Thyroid gland (tissue), 4 donors: ENCODE measurements around the gene CAV3. TPM values are rescaled to one million over a fixed set of nuclear protein-coding genes. Genes with fewer than 3 reads are reported as not detected.

Source experiments
- DNase-seq, 2 donors: peaks; one replicate each; pipeline ENCODE4 v3.0.0-alpha.2; 2019
- H3K27ac ChIP-seq, 3 donors: fragments of 200-600 bp; sonication (generic); 1 replicate in 2 of 3; 2 replicates in 1 of 3; pipeline ENCODE4 v1.5.1; 2016 to 2019; ENCODE audit warnings: mild to moderate bottlenecking in 1 of 3, moderate library complexity in 1 of 3
- H3K27me3 ChIP-seq: fragments of 200-600 bp; sonication (generic); one replicate; pipeline ENCODE4 v1.5.1; 2019
- H3K36me3 ChIP-seq, 2 donors: fragments of 200-600 bp; sonication (generic); one replicate each; pipeline ENCODE4 v1.5.1; 2016 to 2019
- H3K4me1 ChIP-seq, 2 donors: fragments of 200-600 bp; sonication (generic); one replicate each; pipeline ENCODE4 v1.5.1; 2017 to 2019
- H3K4me3 ChIP-seq, 3 donors: fragments of 200-600 bp; sonication (generic); replicated peaks in 1 of 3; 1 replicate in 2 of 3; 2 replicates in 1 of 3; pipeline ENCODE4 v1.5.1; 2016; ENCODE audit warnings: mild to moderate bottlenecking in 1 of 3
- H3K9me3 ChIP-seq: fragments of 200-600 bp; sonication (generic); one replicate; pipeline ENCODE4 v1.5.1; 2017
- POLR2A ChIP-seq, 2 donors: fragments of 450-650 bp; IDR thresholded peaks; one replicate each; pipeline ENCODE4 v1.6.1; 2017; ENCODE audit warnings: antibody characterized with exemption in 2 of 2, mild to moderate bottlenecking in 2 of 2, moderate library complexity in 1 of 2
- WGBS, 2 donors: methylation state at CpG; one replicate each; pipeline ENCODE4 v1.1.5; 2017; 5-methylcytosine and 5-hydroxymethylcytosine counted together
- intact Hi-C: fragments of 100-400 bp; cut with DNase I; formaldehyde crosslinking; loops from one replicate; pipeline ENCODE4 v1.15.1; 2023
- total RNA-seq, 4 donors: library from RNA; depleted of rRNA; stranded (reverse); fragments of >200 nt; gene quantifications; one replicate each; pipeline ENCODE4 v1.2.3, GENCODE V29; 2016
- TF ChIP-seq, protein P1 (sequence below), 6 experiments: fragments of 200-600 bp in 3 of 6; fragments of 450-650 bp in 3 of 6; sonication (generic) in 3 of 6; IDR thresholded peaks; one replicate each; pipeline ENCODE4 v1.5.1; 2016 to 2019; ENCODE audit warnings: antibody characterized with exemption in 6 of 6, mild to moderate bottlenecking in 2 of 6, inconsistent platforms in 1 of 6, moderate library complexity in 1 of 6

CAV3 gene
- total RNA-seq, 4 donors from 2014 or later, result not detected

DNA sequence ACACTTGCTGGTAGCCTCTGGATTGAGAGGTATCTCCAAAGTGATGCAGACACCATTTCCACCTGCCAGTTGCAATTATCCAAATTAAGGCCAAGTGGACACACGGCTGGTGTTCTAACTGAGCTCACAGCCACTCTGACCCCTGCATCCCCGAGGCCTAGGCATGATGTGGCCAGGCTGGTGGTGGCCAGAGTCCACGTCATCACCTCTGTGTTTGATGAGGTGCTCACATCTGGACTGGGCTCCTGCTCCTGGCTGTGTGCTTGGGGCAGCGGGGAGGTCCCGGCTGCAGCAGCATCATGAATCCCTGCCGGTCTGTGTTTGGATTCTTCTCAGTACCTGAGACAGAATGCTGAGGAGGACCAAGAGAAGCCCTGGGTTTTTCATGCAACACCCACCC is 30.9 kb downstream of the CAV3 start:
- Histone ChIP-seq H3K4me3 (no peak overlapping the region), H3K9me3 (no peaks in the 10 kb centered on the region), H3K27ac (no peak overlapping the region), H3K27me3 (peaks cover 12% of the 10 kb centered on the region), H3K4me1 (peaks cover 5 to 22% of the 10 kb centered on the region in 2 donors), H3K36me3 (no peaks in the 10 kb centered on the region)
- DNase-seq, result no peak
- 87 to 95% methylated on average over 6 of the region's 6 CpGs for WGBS, 2 donors
- intact Hi-C loops, result no loop called here
- TF ChIP-seq, protein P1, sequence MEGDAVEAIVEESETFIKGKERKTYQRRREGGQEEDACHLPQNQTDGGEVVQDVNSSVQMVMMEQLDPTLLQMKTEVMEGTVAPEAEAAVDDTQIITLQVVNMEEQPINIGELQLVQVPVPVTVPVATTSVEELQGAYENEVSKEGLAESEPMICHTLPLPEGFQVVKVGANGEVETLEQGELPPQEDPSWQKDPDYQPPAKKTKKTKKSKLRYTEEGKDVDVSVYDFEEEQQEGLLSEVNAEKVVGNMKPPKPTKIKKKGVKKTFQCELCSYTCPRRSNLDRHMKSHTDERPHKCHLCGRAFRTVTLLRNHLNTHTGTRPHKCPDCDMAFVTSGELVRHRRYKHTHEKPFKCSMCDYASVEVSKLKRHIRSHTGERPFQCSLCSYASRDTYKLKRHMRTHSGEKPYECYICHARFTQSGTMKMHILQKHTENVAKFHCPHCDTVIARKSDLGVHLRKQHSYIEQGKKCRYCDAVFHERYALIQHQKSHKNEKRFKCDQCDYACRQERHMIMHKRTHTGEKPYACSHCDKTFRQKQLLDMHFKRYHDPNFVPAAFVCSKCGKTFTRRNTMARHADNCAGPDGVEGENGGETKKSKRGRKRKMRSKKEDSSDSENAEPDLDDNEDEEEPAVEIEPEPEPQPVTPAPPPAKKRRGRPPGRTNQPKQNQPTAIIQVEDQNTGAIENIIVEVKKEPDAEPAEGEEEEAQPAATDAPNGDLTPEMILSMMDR (IDR thresholded peaks at IDR 0.05), result no peak
- TF ChIP-seq POLR2A (IDR thresholded peaks at IDR 0.05), result no peak

DNA sequence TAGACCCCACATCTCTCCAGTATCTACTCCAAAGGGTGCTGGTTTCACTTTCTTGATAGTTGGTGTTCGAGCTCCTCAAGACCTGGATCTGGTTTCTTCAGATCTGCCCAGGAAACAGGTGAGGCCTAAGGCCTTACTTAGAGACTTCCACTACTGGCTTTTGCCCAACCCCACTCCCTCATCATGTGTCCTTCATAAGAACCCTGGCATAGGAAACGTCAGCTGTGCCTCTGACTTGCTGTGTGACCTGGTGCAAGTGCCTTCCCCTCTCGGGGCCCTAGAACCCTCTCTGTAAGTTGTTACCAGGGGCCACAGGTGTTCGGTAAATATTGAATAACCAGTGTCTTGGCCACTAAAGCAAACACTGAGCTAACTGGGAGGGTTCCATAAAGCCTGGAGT is 31.9 kb downstream of the CAV3 start:
- WGBS, 2 donors, result 74 to 82% methylated on average over 4 of the region's 4 CpGs
- TF ChIP-seq, protein P1 (IDR thresholded peaks at IDR 0.05), result no peak
- no peak for TF ChIP-seq POLR2A (IDR thresholded peaks at IDR 0.05)
- Histone ChIP-seq H3K4me3 (no peak overlapping the region), H3K4me1 (peaks cover 5 to 23% of the 10 kb centered on the region in 2 donors), H3K27ac (no peak overlapping the region), H3K9me3 (no peaks in the 10 kb centered on the region), H3K27me3 (peaks cover 14% of the 10 kb centered on the region), H3K36me3 (no peaks in the 10 kb centered on the region)
- intact Hi-C loops, result no loop called here
- DNase-seq, result no peak

- intact Hi-C loops, result no loop called here
- H3K27ac ChIP-seq, result no peak overlapping the region
- WGBS, 2 donors, result 88 to 91% methylated on average over 2 of the region's 2 CpGs
Observed at GRCh38 chr3:8766148-8766547, 32.5 kb downstream of the CAV3 start.

GRCh38 chr3:8767256-8767666 is 33.7 kb downstream of the CAV3 start:
- intact Hi-C loops, result no loop called here
- 31 to 33% methylated on average over 18 to 27 of the region's 37 CpGs for WGBS, 2 donors
- TF ChIP-seq POLR2A (IDR thresholded peaks at IDR 0.05), result no peak
- TF ChIP-seq, protein P1 (IDR thresholded peaks at IDR 0.05), result no peak
- DNase-seq, result no peak
- Histone ChIP-seq H3K36me3 (no peaks in the 10 kb centered on the region), H3K4me3 (no peak overlapping the region), H3K27ac (no peak overlapping the region), H3K27me3 (peaks cover 14% of the 10 kb centered on the region), H3K4me1 (peaks cover 5 to 23% of the 10 kb centered on the region in 2 donors), H3K9me3 (no peaks in the 10 kb centered on the region)

More at GRCh38 chr3:8766148-8766547, 32.5 kb downstream of the CAV3 start:
- peaks cover 14% of the 10 kb centered on the region for H3K27me3 ChIP-seq
- no peaks in the 10 kb centered on the region for H3K36me3 ChIP-seq
- no peak overlapping the region for H3K4me3 ChIP-seq
- DNase-seq, result no peak
- H3K9me3 ChIP-seq, result no peaks in the 10 kb centered on the region
- TF ChIP-seq, protein P1 (IDR thresholded peaks at IDR 0.05), result no peak
- TF ChIP-seq POLR2A (IDR thresholded peaks at IDR 0.05), result no peak
- peaks cover 5 to 23% of the 10 kb centered on the region in 2 donors for H3K4me1 ChIP-seq

DNA sequence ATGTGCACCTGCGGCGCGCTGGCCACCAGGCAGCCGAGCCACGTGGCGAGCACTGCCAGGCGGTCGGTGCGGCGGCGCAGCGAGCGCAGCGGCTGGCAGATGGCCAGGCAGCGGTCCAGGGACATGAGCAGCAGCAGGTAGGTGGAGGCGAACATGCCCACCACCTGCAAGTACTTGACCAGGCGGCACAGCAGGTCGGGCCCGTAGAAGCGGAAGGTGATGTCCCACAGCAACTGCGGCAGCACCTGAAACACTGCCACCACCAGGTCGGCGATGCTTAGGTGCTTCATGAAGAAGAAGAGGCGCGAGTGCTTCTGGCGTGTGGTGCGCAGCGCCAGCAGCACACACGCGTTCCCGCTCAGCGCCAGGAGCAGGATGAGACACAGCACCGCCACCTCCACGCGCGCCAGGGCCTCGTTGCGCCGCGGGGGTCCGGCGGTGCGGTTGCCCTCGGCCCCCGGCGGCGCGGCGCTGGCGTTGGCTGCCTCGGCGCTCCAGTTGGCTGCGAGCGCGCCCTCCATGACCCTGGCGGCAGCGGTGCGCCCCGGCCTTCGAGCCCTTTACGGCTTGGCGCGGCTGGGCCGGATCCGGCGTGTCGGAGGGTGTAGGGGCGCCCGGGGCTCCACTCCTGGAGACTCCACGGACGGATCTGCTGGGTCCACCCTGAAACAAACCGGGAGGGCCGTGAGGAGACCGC is 34.2 kb downstream of the CAV3 start:
- WGBS, 2 donors, result 5 to 8% methylated on average over 7 to 15 of the region's 74 CpGs
- Histone ChIP-seq H3K4me1 (peaks cover 5 to 23% of the 10 kb centered on the region in 2 donors), H3K9me3 (no peaks in the 10 kb centered on the region), H3K27me3 (peaks cover 14% of the 10 kb centered on the region), H3K4me3 (no peak overlapping the region), H3K36me3 (no peaks in the 10 kb centered on the region), H3K27ac (no peak overlapping the region)
- TF ChIP-seq POLR2A (IDR thresholded peaks at IDR 0.05), result no peak
- TF ChIP-seq, protein P1 (IDR thresholded peaks at IDR 0.05), result no peak
- DNase-seq, result peak; percentile 23 to 25
- intact Hi-C loops, result no loop called here
